PC-3 (cell line): Measurements from ENCODE around the gene TSHZ2. TPM values are rescaled to one million over a fixed set of nuclear protein-coding genes. Genes with fewer than 3 reads are reported as not detected.

Source experiments
- ATAC-seq: fragments of 200-7000 bp; cut with Tn5 transposase; 2 replicates; pipeline ENCODE4 v1.9.1; 2020; ENCODE audit warnings: mild to moderate bottlenecking, moderate library complexity
- BruUV-seq: library from RNA; stranded (reverse); fragments of 400-500 nt; replicated peaks from 2 replicates; lab custom pipeline; 2021; lab: Mats Ljungman, UMichigan
- CTCF ChIA-PET: fragments of 300-600 bp; sonication (Branson Sonifier 250); formaldehyde crosslinking; loops from one replicate; lab custom pipeline; 2022; ENCODE audit warnings: antibody characterized with exemption; lab: Charles Lee
- POLR2A ChIA-PET: fragments of 300-600 bp; sonication (Branson Sonifier 250); formaldehyde crosslinking; loops from one replicate; lab custom pipeline; 2022; ENCODE audit warnings: antibody characterized with exemption; ENCODE audit not compliant: unreplicated experiment; lab: Charles Lee
- DNase-seq: peaks from one replicate; pipeline ENCODE4 v3.0.0-alpha.2; 2015
- H2AFZ ChIP-seq: fragments of 300-600 bp; sonication (generic); 2 replicates; pipeline ENCODE4 v1.6.0; 2016; ENCODE audit warnings: antibody characterized with exemption, low read length
- H3F3A ChIP-seq: fragments of 300-600 bp; sonication (generic); one replicate; pipeline ENCODE4 v1.6.0; 2017; ENCODE audit warnings: antibody characterized with exemption, low read length, control low read depth, mild to moderate bottlenecking; ENCODE audit not compliant: unreplicated experiment
- H3K27ac ChIP-seq: fragments of 300-600 bp; sonication (generic); 2 replicates; pipeline ENCODE4 v1.5.1; 2016; ENCODE audit warnings: mild to moderate bottlenecking, low read length
- H3K27me3 ChIP-seq: fragments of 300-600 bp; sonication (generic); 2 replicates; pipeline ENCODE4 v1.6.1; 2016; ENCODE audit warnings: low read length, mixed read lengths
- H3K36me3 ChIP-seq: fragments of 300-600 bp; sonication (generic); 2 replicates; pipeline ENCODE4 v1.6.1; 2016; ENCODE audit warnings: low read depth, mixed run types, low read length, mixed read lengths
- H3K4me1 ChIP-seq: fragments of 300-600 bp; sonication (generic); 2 replicates; pipeline ENCODE4 v1.5.1; 2016; ENCODE audit warnings: low read length; ENCODE audit not compliant: insufficient read depth
- H3K4me2 ChIP-seq: fragments of 300-600 bp; sonication (generic); 2 replicates; pipeline ENCODE4 v1.6.0; 2016; ENCODE audit warnings: low read length
- H3K4me3 ChIP-seq: fragments of 300-600 bp; sonication (generic); 2 replicates; pipeline ENCODE4 v1.5.1; 2016; ENCODE audit warnings: mild to moderate bottlenecking, low read length, mixed read lengths
- H3K79me2 ChIP-seq: fragments of 300-600 bp; sonication (generic); 2 replicates; pipeline ENCODE4 v1.6.1; 2017; ENCODE audit warnings: low read length, mixed read lengths
- H3K9ac ChIP-seq: fragments of 300-600 bp; sonication (generic); 2 replicates; pipeline ENCODE4 v1.6.0; 2016; ENCODE audit warnings: mild to moderate bottlenecking, low read length
- H3K9me2 ChIP-seq: fragments of 300-600 bp; sonication (generic); replicated peaks from 2 replicates; pipeline ENCODE4 v1.6.1; 2016; ENCODE audit warnings: mixed run types, low read length, mixed read lengths
- H3K9me3 ChIP-seq: fragments of 300-600 bp; sonication (generic); 2 replicates; pipeline ENCODE4 v1.6.1; 2016; ENCODE audit warnings: low read length, mixed read lengths
- H4K20me1 ChIP-seq: fragments of 300-600 bp; sonication (generic); 2 replicates; pipeline ENCODE4 v1.6.1; 2016; ENCODE audit warnings: low read length, mixed read lengths
- CTCF ChIP-seq: fragments of 300-600 bp; sonication (generic); conservative IDR thresholded peaks from 2 replicates; pipeline ENCODE4 v1.5.1; 2017; ENCODE audit warnings: antibody characterized with exemption, low read depth, mild to moderate bottlenecking, low read length
- EZH2 ChIP-seq: fragments of 300-600 bp; sonication (generic); IDR thresholded peaks from one replicate; pipeline ENCODE4 v1.6.1; 2017; ENCODE audit warnings: antibody characterized with exemption, mild to moderate bottlenecking, low read length; ENCODE audit not compliant: unreplicated experiment
- EZH2phosphoT487 ChIP-seq: fragments of 300-600 bp; sonication (generic); IDR thresholded peaks from 2 replicates; pipeline ENCODE4 v1.6.1; 2018; ENCODE audit warnings: mild to moderate bottlenecking, antibody characterized with exemption, low read length, borderline replicate concordance
- intact Hi-C: fragments of 100-400 bp; cut with micrococcal nuclease; formaldehyde crosslinking; loops from 2 replicates; pipeline ENCODE4 v1.9.0; 2023
- total RNA-seq: library from RNA; depleted of rRNA; stranded (reverse); fragments of >200 nt; gene quantifications from 2 replicates; pipeline ENCODE4 v1.2.3, GENCODE V29; 2014

TSHZ2 gene
- total RNA-seq, 1 experiment from 2014 or later, result not detected

- no peak overlapping the region for H3K4me3 ChIP-seq
- ChIA-PET POLR2A (no interaction called here), CTCF (no interaction called here)
- H3K9me3 ChIP-seq, result no peaks in the 10 kb centered on the region
- no peaks in the 10 kb centered on the region for H3K36me3 ChIP-seq
- no TSS peak for BruUV-seq
- H3K9me2 ChIP-seq, result no peaks in the 10 kb centered on the region
- no peak overlapping the region for H2AFZ ChIP-seq
- peaks cover 10% of the 10 kb centered on the region for H3K27me3 ChIP-seq
- no peaks in the 10 kb centered on the region for H4K20me1 ChIP-seq
- H3F3A ChIP-seq, result no peaks in the 10 kb centered on the region
- no peak overlapping the region for H3K4me2 ChIP-seq
- ATAC-seq (no peak), DNase-seq (no peak)
- intact Hi-C loops, result loop anchor here (10.0 kb wide), 1 partner anchor 307 kb away; no protein-coding TSS in a partner anchor
- TF ChIP-seq EZH2 (no peak), CTCF (no peak), EZH2phosphoT487 (no peak)
- no peaks in the 10 kb centered on the region for H3K79me2 ChIP-seq
- H3K27ac ChIP-seq, result no peak overlapping the region
- no peaks in the 10 kb centered on the region for H3K4me1 ChIP-seq
- no peak overlapping the region for H3K9ac ChIP-seq
Measured at GRCh38 chr20:53238121-53238660, 266.0 kb downstream of the TSHZ2 start.

GRCh38 chr20:53243152-53243551 is 271.0 kb downstream of the TSHZ2 start:
- no peak for ATAC-seq
- no peaks in the 10 kb centered on the region for H3K79me2 ChIP-seq
- H3K4me3 ChIP-seq, result no peak overlapping the region
- BruUV-seq, result no TSS peak
- no peak overlapping the region for H2AFZ ChIP-seq
- CTCF ChIA-PET, result interaction anchor here (0.5 kb wide), 1 partner anchor 109 kb away, joined by 4 read pairs; no protein-coding TSS in a partner anchor
- no peaks in the 10 kb centered on the region for H3K9me2 ChIP-seq
- POLR2A ChIA-PET, result no interaction called here
- no peak for TF ChIP-seq CTCF
- no peak for TF ChIP-seq EZH2phosphoT487
- TF ChIP-seq EZH2, result no peak
- no peak overlapping the region for H3K9ac ChIP-seq
- no peak for DNase-seq
- peaks cover 56% of the 10 kb centered on the region for H3K27me3 ChIP-seq
- H3K9me3 ChIP-seq, result no peaks in the 10 kb centered on the region
- no peak overlapping the region for H3K4me2 ChIP-seq
- H3K4me1 ChIP-seq, result no peaks in the 10 kb centered on the region
- no peaks in the 10 kb centered on the region for H3F3A ChIP-seq
- no peak overlapping the region for H3K27ac ChIP-seq
- H3K36me3 ChIP-seq, result no peaks in the 10 kb centered on the region
- no peaks in the 10 kb centered on the region for H4K20me1 ChIP-seq
- intact Hi-C loops, result no loop called here

GRCh38 chr20:53244711-53245110 is 272.6 kb downstream of the TSHZ2 start:
- DNase-seq (no peak), ATAC-seq (no peak)
- POLR2A ChIA-PET, result no interaction called here
- Histone ChIP-seq H2AFZ (no peak overlapping the region), H3K36me3 (no peaks in the 10 kb centered on the region), H3K79me2 (no peaks in the 10 kb centered on the region), H3K9ac (no peak overlapping the region), H3K4me1 (no peaks in the 10 kb centered on the region), H3K9me3 (no peaks in the 10 kb centered on the region), H3F3A (no peaks in the 10 kb centered on the region), H3K9me2 (no peaks in the 10 kb centered on the region), H3K4me3 (no peak overlapping the region), H3K27ac (no peak overlapping the region), H3K4me2 (no peak overlapping the region), H4K20me1 (no peaks in the 10 kb centered on the region), H3K27me3 (peaks cover 68% of the 10 kb centered on the region)
- CTCF ChIA-PET, result no interaction called here
- no peak for TF ChIP-seq EZH2phosphoT487
- intact Hi-C loops, result no loop called here
- BruUV-seq, result no TSS peak
